Measurements from ENCODE around the gene CD80.

DNA sequence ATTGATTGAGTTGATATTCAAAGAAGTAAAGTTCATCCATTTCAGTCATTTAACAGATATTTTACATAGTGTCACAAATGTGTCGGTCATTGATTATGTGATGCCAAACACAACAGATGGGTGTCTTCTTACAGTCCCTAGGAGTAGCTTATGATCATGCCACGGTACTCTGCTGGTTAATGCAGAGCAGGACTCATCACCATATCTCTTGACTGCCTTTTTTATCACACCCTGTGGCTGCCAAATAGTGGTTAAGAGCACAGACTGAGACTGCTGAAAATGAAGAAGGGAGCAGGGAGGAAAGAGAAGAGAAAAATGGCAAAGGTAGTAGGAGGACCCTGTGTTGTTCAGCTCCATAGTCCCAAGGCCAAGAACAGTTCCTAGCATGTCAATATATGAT, 73.9 kb downstream of the CD80 start:
- TF ChIP-seq, protein P1, sequence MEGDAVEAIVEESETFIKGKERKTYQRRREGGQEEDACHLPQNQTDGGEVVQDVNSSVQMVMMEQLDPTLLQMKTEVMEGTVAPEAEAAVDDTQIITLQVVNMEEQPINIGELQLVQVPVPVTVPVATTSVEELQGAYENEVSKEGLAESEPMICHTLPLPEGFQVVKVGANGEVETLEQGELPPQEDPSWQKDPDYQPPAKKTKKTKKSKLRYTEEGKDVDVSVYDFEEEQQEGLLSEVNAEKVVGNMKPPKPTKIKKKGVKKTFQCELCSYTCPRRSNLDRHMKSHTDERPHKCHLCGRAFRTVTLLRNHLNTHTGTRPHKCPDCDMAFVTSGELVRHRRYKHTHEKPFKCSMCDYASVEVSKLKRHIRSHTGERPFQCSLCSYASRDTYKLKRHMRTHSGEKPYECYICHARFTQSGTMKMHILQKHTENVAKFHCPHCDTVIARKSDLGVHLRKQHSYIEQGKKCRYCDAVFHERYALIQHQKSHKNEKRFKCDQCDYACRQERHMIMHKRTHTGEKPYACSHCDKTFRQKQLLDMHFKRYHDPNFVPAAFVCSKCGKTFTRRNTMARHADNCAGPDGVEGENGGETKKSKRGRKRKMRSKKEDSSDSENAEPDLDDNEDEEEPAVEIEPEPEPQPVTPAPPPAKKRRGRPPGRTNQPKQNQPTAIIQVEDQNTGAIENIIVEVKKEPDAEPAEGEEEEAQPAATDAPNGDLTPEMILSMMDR (optimal IDR thresholded peaks at IDR 0.05 in 1 of 3, IDR thresholded peaks at IDR 0.05 in 1 of 3, conservative IDR thresholded peaks at IDR 0.05 in 1 of 3; ENCODE audit: extremely low read depth in 1 of 3, insufficient read depth in 2 of 3, low read length in 3 of 3): no peak
- TF ChIP-seq EZH2 (IDR thresholded peaks at IDR 0.05; ENCODE audit: low read length): no peak
